Measurements from ENCODE around the gene VPS35.

GRCh38 chr16:46720619-46721018 is 31.6 kb upstream of the VPS35 start:
- TF ChIP-seq POLR2A (IDR thresholded peaks at IDR 0.05), result no peak
- no peak for TF ChIP-seq CTCF (IDR thresholded peaks at IDR 0.05)
